Epidermal melanocyte (primary cell): ENCODE results near the gene STK11IP.
A peak's percentile ranks its signal among the peaks of the same experiment; 100 is the strongest.

Experiments
- DNase-seq: peaks from one replicate; pipeline ENCODE4 v3.0.0; 2011; ENCODE audit warnings: low spot score; ENCODE audit not compliant: insufficient read length

Gene STK11IP

GRCh38 chr2:219597552-219598307 is at the start of gene STK11IP:
TSS of gene STK11IP (plus strand) at chr2:219597857. CDS start at chr2:219598120, 263 bp downstream.
- peak; percentile 99 for DNase-seq

- no peak for DNase-seq
Observed at GRCh38 chr2:219548990-219549389, 48.7 kb upstream of the STK11IP start.

- no peak for DNase-seq
Observed at GRCh38 chr2:219549619-219550018, 48.0 kb upstream of the STK11IP start.

- DNase-seq, result no peak
Observed at GRCh38 chr2:219551441-219552381, 45.9 kb upstream of the STK11IP start.

GRCh38 chr2:219552382-219553167 is 45.1 kb upstream of the STK11IP start:
- peak; percentile 96 for DNase-seq

- DNase-seq, result no peak
Observed at GRCh38 chr2:219553168-219553417, 44.6 kb upstream of the STK11IP start.

- DNase-seq, result no peak
Observed at GRCh38 chr2:219553463-219553963, 44.1 kb upstream of the STK11IP start.

GRCh38 chr2:219554350-219554749 is 43.3 kb upstream of the STK11IP start:
- DNase-seq, result no peak

GRCh38 chr2:219555956-219556355 is 41.7 kb upstream of the STK11IP start:
- no peak for DNase-seq

- no peak for DNase-seq
Observed at GRCh38 chr2:219556413-219556812, 41.2 kb upstream of the STK11IP start.

- DNase-seq, result no peak
Observed at GRCh38 chr2:219557320-219557719, 40.3 kb upstream of the STK11IP start.

GRCh38 chr2:219557791-219558785 is 39.6 kb upstream of the STK11IP start:
- DNase-seq, result no peak

GRCh38 chr2:219559156-219559915 is 38.3 kb upstream of the STK11IP start:
- no peak for DNase-seq

GRCh38 chr2:219560037-219560892 is 37.4 kb upstream of the STK11IP start:
- no peak for DNase-seq

GRCh38 chr2:219560893-219561178 is 36.8 kb upstream of the STK11IP start:
- no peak for DNase-seq

GRCh38 chr2:219561179-219562048 is 36.2 kb upstream of the STK11IP start:
- DNase-seq, result no peak

- DNase-seq, result no peak
Observed at GRCh38 chr2:219562049-219563020, 35.3 kb upstream of the STK11IP start.
